GM19438 (cell line): ENCODE data around the gene SLC1A1.
A peak's percentile ranks its signal among the peaks of the same experiment; 100 is the strongest.
"Not testable (repeated sequence)": the region's sequence is repeated elsewhere in the genome, so short reads cannot be mapped to it uniquely, and the experiment has no call there.

Source experiments
- ATAC-seq: cut with Tn5 transposase; IDR thresholded peaks from one replicate; pipeline ENCODE4 v1.9.1; 2021; ENCODE audit warnings: low read depth; ENCODE audit not compliant: unreplicated experiment

The SLC1A1 gene

DNA sequence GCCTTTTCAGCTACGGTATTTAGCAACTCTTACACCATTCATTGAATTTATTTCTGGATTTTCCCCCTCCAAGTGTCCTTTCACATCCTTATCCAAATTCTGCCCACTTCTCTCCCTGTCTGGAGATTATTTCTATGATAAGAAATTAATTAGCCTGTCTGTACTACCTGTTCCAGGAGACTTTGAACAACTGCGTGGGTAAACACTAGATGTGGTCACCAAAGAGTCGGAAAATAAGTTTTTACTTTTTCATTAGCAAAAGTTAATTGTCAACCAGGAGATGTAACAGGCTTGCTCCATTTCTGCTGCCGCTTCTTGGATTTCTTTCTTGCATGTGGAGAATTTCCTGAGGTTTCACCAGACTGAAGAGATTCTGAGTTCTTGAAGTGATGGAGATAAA is 14.0 kb downstream of the SLC1A1 start:
- no peak for ATAC-seq

DNA sequence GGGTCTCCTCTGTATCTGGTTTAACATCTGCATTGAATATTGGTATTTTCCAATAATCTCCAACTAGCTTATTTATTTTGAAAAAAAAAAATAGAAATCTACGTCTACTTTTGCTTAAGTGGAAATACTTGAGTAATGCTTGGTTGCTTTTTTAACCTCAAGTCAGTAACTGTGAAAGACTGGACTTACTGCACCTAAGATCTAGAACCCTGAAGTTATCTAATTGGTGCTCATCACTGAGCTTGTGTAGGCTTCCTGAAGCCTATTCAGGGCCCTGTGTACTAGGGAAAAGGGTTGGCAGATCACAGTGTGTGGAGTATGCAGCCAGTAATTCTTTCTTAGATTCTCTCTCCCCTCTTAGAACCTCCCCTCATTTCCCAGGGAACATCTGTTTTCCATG is 16.2 kb downstream of the SLC1A1 start:
- ATAC-seq: no peak

DNA sequence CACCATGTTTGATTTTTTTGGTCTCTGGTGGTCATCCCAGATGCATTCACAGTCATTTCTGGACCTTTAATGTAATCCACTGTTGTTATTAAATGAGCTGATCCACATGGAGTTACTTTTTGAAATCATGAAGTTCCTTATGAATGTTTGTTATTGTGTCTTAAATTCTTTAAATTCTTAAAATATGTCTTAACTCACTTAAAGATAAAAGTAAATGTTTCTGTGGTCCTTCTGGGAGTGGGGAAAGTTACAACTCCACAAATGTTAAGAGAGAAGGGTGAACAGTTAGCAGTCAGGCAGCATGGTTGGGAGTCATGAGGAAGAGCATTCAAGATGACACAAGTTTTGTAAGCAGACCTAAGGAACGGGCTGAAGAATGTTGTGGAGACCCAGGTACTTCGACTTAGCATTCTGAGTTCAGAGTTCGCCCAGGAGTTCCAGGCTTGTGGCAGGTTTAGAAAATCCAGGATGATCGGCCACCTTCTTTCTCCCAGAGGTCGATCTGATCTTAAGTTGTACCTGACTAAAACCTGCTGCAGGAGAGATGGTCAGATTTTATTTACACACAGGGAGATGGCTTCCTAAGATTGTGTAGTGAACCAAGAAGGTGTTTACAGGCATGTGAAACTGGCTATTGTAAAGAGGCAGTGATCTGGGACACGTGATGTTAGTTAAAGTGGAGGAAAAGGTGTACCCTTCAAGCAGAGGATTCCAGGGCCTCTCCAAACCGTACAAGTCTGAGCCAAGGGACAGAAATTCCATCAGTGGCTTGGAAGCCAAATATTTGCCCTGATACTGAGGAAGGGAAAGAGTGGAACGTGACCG is 17.2 kb downstream of the SLC1A1 start:
- ATAC-seq: no peak

DNA sequence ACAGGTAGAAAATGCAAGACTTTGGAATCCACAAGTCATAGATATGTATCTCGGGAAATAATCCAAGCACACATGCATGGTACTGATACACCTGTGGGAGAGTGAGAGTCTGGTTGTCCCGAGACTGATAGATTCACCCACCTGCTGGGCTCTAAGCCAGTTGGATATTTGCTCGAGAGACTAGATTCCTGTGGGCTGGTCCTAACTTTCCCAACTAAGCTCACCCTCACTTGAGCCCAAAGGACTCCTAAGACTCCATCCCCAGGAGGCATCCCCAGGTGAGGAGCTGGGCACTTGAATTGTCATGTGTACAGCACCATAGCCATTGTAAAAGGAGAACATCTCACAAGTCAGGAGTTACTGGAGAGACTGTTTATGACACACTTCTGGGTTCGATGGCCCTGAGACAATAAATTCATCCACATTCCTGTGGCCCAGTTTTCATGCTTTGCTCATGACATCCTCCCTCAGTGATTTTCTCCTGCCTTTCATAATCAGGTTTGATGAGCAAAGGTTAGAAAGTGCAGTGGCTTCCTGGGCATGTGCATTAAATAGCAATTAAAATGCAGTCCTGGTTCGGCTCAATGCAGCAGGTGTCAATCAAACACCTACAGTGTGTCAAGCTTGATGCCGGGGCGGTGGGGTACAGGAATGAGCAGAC is 18.1 kb downstream of the SLC1A1 start:
- no peak for ATAC-seq

DNA sequence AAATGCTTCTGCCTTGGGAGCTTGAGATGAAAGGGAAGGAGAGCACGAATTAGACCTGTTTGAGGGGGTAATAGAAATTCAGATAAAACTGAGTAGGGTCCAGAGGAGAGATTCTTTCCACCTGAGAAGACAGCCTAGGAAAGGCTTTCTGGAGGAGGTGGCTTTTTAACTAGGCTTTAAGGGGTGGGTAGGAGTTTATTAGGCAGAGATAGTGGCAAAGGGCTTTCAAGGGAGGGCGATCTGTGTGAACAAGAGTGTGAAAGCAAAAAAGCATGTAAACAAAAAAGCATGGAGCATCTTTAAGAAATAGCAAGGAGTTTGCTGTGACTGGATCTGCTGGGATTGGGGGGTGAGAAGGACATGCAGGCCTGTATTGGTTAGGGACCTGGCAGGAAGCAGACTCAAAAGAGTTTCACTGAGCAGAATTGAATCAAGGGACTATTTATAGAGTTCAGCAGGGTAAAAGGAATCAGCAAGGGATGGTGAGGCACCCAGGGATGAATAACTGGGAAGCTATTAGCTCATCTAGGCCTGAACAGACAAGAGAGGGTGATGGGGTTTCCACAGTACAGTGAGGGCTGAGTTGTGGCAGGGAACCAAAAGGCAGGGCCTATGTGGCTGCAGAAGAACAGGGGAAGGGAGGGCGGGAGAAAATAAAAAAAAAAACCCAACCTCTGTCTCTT is 18.8 kb downstream of the SLC1A1 start:
- no peak for ATAC-seq

DNA sequence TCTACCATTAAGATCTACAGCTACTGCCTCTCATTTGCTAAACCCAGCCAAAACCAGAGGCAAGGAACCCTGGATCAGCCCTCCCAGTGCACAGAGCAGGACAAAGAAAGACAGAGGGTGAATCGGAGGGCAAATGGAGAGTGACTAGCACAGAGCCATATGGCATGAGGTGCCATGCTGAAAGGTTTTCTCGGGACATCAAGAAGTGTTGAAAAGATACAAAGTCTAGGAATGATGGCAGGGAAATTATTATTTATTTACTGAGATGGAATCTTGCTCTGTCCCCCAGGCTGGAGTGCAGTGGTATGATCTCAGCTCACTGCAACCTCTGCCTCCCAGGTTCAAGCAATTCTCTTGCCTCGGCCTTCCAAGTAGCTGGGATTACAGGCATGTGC is 19.3 kb downstream of the SLC1A1 start:
- no peak for ATAC-seq

DNA sequence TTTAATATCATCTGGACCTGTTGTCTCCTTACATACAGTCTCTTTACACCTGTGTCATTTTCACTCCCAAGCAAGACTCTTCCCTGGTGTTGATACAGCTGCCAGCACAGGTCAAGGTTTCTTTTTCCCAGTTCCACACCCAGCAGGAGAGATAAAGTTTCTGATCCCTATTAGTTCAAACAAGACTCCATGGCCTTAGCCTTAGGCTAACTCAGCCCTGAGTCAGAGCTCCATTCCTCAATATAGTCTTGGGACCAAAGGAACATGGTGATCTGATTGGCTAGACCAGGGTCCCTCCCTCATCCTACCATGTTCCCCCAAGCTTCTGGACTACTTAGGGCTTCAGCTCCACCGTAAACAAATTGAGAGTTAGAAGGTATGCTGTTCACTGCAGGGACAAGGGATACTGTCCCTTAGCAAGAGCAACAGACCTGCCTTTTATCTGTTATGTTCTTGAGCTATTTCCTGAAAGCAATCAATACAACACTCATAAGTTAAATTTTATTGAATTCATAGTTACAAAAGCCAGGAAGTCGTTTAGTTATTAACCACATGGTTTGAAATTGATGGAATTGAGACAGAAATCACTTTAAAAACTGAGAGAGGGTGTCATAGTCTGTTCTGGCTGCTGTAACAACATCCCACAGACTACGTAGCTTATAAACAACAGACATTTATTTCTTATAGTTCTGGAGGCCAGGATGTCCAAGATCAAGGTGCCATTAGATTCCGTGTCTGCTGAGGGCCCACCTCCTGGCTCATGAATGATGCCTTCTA is 20.5 kb downstream of the SLC1A1 start:
- ATAC-seq: no peak

DNA sequence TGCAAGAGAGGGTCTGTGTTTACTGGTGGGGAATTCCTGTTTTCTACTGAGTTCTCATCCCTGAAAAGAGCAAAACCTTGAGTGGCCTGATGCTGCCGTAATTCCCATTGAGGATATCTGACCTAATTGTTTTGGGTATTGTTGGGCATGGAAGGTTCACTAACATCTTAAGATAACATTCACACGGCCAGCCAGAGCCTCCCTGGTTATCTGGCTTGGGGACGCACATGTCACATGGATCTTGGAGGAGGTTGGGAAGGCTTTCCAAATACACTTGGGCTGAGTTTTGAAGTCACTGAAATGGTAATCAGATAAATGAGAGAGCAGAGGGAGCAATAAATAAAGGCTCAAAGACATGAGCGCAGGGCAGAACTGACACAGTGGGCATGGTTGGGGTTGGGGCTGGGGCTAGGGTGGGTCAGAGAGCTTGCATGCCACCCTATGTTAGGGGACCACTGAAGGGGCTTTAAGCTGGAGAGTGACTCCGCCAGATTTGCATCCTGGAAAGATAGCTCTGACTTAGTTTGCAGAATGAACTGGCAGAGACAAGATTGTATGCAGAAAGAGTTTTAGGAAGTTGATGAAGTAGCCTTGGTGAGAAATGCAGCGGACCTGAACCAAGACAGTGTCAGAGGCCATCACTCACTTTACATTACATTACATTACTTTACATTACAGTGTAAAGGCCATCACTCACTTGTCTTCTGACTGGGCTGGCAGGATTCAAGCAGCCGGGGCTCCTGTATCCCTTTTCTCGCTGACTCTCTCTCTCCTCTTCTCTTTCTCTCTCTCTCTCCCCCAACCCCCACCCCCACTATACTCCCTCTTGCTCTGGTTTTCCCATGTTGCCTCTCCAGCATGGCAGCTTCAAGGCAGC is 24.2 kb downstream of the SLC1A1 start:
- ATAC-seq: no peak

DNA sequence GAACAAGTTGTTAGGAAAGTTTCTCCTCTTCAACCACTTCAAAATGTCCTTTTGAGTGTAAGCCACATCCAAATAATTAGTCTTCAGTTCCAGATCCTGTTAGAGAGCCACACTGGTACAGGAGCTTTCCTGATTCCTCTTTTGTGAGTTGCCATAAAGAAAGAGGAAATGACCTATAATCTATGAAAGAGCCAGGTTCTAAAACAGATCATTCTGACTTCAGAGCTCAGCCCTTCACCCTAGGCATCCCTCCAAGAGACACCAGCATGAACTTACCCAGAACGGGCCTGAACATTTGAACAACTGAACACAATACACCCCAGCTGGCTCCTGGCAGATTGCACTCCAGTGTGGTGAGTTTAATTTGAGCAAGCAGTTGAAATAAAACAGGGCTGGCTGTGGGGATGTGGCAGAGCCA is 25.7 kb downstream of the SLC1A1 start:
- peak; percentile 63 for ATAC-seq

DNA sequence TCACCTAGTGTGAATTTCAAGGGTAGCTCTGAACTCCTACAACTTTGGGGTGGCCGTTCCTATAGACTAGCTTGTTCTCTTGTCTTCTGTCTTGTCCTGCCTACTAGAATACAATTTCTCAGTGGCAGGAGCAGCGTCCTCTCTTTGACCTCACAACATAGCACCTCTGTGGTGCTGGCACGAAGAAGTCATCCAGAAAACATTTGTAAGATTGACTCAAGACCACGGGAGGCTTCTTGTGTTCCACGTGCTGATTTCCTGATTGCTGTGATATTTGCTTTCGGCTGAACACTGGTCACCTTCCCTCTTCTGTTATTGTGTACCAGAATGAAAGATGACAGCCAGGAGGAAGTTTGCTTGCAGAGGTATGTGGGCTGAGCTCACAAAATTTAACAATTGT is 27.0 kb downstream of the SLC1A1 start:
- no peak for ATAC-seq

DNA sequence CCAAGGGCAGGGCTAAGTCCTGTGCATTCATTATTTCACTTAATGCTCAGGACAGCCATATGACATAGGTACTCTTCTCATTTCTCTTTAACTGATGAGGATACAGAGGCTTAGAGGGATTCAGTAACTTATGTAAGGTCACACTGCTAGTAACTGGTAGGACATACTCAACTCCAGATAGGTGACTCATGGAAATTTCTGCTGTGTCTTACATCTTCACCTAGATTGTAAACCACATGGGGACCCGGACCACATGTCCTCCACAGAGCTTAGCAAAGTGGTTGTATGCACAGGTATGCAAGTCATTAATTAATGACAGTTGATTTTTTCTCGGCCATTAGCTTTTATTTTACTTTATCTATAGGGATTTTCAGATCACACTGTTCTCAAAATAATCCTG is 29.3 kb downstream of the SLC1A1 start:
- no peak for ATAC-seq

DNA sequence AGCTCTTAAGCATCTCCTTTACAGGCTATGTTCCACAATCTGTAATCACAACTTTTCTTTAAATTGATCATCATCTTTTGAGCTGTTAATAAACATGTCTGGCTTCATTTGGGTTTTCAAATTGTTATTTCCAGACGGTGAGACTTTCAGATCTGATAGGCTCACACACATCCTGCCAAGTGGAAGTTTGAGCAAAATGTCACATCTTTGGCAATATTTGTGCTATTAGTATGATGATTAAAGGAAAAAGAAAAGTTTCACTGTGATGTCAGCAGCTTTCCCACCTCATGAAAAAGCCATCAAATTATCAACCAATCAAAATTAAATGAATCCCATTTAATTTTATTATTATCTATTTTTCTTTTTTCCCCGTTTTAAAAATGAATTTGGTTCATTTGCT is 29.8 kb downstream of the SLC1A1 start:
- no peak for ATAC-seq

DNA sequence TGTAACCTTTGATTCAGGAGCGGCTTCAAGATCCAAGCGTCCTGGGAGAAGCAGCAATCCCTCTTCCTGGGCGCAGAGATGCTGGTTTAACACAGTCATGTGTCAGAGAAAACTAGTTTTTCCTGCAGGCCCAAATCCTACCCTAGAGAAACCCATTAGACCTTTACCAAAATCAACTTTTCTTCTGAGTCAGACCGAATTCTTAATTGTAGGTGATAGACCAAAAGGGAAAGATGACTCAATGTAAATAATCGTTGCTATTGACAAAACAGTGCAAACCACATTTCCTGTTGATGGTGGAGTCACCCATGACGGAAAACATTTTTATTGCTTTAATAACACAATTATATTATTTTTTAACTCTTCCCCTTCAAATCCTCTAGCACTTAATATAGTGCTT is 40.1 kb downstream of the SLC1A1 start:
- no peak for ATAC-seq

DNA sequence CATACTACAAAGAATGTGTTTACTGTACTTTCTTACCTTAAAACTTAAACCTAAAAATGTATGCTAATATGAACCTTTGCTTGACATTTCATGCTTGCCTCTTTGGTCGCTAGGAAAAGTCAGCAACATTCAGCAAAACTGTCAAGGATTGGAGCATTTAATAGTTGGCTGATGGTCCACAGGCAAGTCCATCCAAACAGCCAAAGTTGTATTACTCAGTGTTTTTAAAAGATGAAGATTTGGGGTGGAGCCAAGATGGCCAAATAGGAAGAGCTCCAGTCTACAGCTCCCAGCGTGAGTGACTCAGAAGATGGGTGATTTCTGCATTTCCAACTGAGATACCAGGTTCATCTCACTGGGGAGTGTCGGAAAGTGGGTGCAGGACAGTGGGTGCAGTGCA is 40.6 kb downstream of the SLC1A1 start:
- not testable (repeated sequence) for ATAC-seq

DNA sequence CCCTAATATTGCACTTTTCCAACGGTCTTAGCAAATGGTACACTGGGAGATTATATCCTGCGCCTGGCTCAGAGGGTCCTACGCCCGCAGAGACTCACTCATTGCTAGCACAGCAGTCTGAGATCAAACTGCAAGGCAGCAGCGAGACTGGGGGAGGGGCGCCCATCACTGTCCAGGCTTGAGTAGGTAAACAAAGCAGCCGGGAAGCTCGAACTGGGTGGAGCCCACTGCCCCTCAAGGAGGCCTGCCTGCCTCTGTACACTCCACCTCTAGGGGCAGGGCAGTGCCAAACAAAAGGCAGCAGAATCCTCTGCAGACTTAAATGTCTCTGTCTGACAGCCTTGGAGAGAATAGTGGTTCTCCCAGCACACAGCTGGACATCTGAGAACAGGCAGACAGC is 41.1 kb downstream of the SLC1A1 start:
- not testable (repeated sequence) for ATAC-seq

DNA sequence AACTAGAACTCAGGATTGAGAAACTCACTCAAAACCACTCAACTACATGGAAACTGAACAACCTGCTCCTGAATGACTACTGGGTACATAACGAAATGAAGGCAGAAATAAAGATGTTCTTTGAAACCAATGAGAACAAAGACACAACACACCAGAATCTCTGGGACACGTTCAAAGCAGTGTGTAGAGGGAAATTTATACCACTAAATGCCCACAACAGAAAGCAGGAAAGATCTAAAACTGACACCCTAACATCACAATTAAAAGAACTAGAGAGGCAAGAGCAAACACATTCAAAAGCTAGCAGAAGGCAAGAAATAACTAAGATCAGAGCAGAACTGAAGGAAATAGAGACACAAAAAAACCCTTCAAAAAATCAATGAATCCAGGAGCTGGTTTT is 43.6 kb downstream of the SLC1A1 start:
- not testable (repeated sequence) for ATAC-seq

DNA sequence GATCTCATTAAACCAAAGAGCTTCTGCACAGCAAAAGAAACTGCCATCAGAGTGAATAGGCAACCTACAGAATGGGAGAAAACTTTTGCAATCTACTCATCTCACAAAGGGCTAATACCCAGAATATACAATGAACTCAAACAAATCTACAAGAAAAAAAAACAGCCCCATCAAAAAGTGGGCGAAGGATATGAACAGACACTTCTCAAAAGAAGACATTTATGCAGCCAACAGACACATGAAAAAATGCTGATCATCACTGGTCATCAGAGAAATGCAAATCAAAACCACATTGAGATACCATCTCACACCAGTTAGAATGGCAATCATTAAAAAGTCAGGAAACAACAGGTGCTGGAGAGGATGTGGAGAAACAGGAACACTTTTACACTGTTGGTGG is 45.9 kb downstream of the SLC1A1 start:
- ATAC-seq: not testable (repeated sequence)

DNA sequence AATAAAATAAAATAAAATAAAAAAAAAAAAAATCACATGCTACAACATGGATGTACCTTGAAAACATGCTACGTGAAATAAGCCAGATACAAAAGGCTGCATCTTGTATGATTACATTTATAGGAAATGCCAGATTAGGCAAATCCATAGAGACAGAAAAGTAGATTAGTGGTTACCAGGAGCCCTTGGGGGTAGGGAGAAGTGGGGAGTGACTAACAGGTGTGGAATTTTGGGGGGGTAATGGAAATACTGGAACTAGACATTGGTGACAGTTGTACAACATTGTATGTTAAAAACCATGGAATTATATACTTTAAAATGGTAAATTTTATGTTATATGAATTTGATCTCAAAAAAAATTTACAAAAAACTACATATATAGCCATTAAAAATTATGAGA is 47.3 kb downstream of the SLC1A1 start:
- no peak for ATAC-seq

DNA sequence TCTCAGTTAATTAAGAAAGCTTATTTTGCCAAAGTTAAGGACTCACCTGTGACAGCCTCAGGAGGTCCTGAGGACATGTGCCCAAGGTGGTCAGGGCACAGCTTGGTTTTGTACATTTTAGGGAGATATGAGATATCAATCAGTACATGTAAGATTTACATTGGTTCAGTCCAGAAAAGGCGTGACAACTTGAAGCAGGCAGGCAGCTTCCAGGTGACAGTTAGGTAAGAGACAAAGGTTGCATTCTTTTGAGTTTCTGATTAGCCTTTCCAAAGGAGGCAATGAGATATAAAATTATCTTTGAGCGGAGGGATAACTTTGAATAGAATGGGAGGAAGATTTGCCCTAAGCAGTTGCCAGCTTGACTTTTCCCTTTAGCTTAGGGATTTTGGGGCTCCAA is 47.8 kb downstream of the SLC1A1 start:
- ATAC-seq: no peak

DNA sequence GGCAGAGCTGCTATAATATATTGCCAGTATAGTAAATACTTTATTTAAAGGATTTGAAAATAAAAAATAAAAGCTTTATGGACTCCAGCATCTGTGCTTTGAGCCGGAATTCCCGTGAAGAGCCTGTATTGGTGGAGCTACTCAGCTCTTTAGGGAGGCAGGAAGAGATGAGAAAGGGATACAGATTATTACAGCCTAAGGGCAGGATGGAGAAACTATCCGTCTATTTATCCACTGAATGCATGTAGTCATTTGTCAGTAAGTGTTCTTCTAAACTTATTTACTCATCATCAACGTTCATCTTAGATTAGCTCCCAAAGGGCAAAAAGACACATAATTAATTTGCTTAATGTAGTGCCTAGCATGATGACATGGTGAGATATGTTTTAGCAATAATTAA is 48.4 kb downstream of the SLC1A1 start:
- no peak for ATAC-seq
